AG04449 (cell line): Measurements from ENCODE around the gene LONP1.

Experiments used
- CTCF ChIA-PET: fragments of 350-600 bp; formaldehyde crosslinking; extraction: SDS; loops from one replicate; lab custom pipeline; 2021; ENCODE audit warnings: antibody characterized with exemption; lab: Yijun Ruan, JAX
- POLR2A ChIA-PET: fragments of 400-600, 350-600 bp; formaldehyde crosslinking; extraction: SDS; loops from one replicate; lab custom pipeline; 2020; ENCODE audit warnings: antibody characterized with exemption, inconsistent platforms; lab: Yijun Ruan, JAX
- DNase-seq: peaks from one replicate; pipeline ENCODE4 v3.0.0-alpha.2; 2010; ENCODE audit warnings: low read depth, low spot score
- H3K4me3 ChIP-seq: 2 replicates; pipeline ENCODE4 v1.5.1; 2011; ENCODE audit warnings: low read depth, mild to moderate bottlenecking, control low read depth, low read length
- CTCF ChIP-seq: IDR thresholded peaks from one replicate; pipeline ENCODE4 v1.5.1; 2011; ENCODE audit warnings: mild to moderate bottlenecking, moderate library complexity, low read length, control low read depth, inconsistent platforms; ENCODE audit not compliant: insufficient read depth; ENCODE audit errors: missing control alignments

Gene LONP1

GRCh38 chr19:5719961-5720790 lies at the start of gene LONP1, which contains the start of gene CATSPERD:
Gene LONP1 (minus strand): TSS chr19:5720146. CDS start chr19:5720132, 14 bp downstream.
Gene CATSPERD (plus strand): TSS chr19:5720637. CDS start chr19:5720738, 101 bp downstream.
- ChIA-PET POLR2A (interaction anchor here (0.7 to 1.5 kb wide), 8 partner anchors 15 to 242 kb away, joined by 3 to 7 read pairs (median 4); partner anchors contain the start of genes NDUFA11, RPL36 and VMAC), CTCF (interaction anchor here (0.7 to 1.9 kb wide), 13 partner anchors 8 to 84 kb away, joined by 3 to 9 read pairs (median 3); partner anchors contain the start of gene RPL36)
- H3K4me3 ChIP-seq: peak within 1 kb of the TSS; percentile 97
- DNase-seq: peak; percentile 87
- TF ChIP-seq CTCF: peak; percentile 99

- no peak for DNase-seq
- no peak overlapping the region for H3K4me3 ChIP-seq
- TF ChIP-seq CTCF: no peak
- POLR2A ChIA-PET: no interaction called here
- CTCF ChIA-PET: interaction anchor here (1.2 kb wide), 1 partner anchor 47 kb away, joined by 3 read pairs; no protein-coding TSS in a partner anchor
Measured at GRCh38 chr19:5767949-5768348, 48.0 kb upstream of the LONP1 start.

GRCh38 chr19:5765220-5765619 lies 45.3 kb upstream of the LONP1 start:
- no peak for TF ChIP-seq CTCF
- ChIA-PET POLR2A (no interaction called here), CTCF (no interaction called here)
- DNase-seq: no peak
- no peak overlapping the region for H3K4me3 ChIP-seq

GRCh38 chr19:5762608-5763217 lies 42.8 kb upstream of the LONP1 start:
- no peak for TF ChIP-seq CTCF
- ChIA-PET POLR2A (no interaction called here), CTCF (interaction anchor here (1.0 kb wide), 1 partner anchor 32 kb away, joined by 3 read pairs; no protein-coding TSS in a partner anchor)
- no peak for DNase-seq
- H3K4me3 ChIP-seq: no peak overlapping the region

- no peak overlapping the region for H3K4me3 ChIP-seq
- no peak for DNase-seq
- CTCF ChIA-PET: no interaction called here
- POLR2A ChIA-PET: no interaction called here
- TF ChIP-seq CTCF: no peak
Measured at GRCh38 chr19:5753743-5754142, 33.8 kb upstream of the LONP1 start.

- TF ChIP-seq CTCF: no peak
- no peak for DNase-seq
Measured at GRCh38 chr19:5751709-5752108, 31.8 kb upstream of the LONP1 start.

More at GRCh38 chr19:5751709-5752108, 31.8 kb upstream of the LONP1 start:
- no peak overlapping the region for H3K4me3 ChIP-seq
- CTCF ChIA-PET: no interaction called here
- POLR2A ChIA-PET: no interaction called here
